Ectodermal cell (in vitro differentiated cells): ENCODE data around the gene TMEM178B.
"Not testable (repeated sequence)": the region's sequence is repeated elsewhere in the genome, so short reads cannot be mapped to it uniquely, and the experiment has no call there.

Experiments used
- H3K27ac ChIP-seq: 2 replicates; pipeline ENCODE4 v1.7.0; 2013; ENCODE audit warnings: mild to moderate bottlenecking, low read depth, low read length; ENCODE audit not compliant: insufficient read depth, poor library complexity, severe bottlenecking
- H3K27me3 ChIP-seq: 2 replicates; pipeline ENCODE4 v1.7.0; 2013; ENCODE audit warnings: mild to moderate bottlenecking, low read length; ENCODE audit not compliant: insufficient read depth, control insufficient read depth, poor library complexity, severe bottlenecking
- H3K36me3 ChIP-seq: one replicate; pipeline ENCODE4 v1.7.0; 2013; ENCODE audit warnings: low read length; ENCODE audit not compliant: control insufficient read depth, insufficient read depth
- H3K4me1 ChIP-seq: one replicate; pipeline ENCODE4 v1.7.0; 2013; ENCODE audit warnings: low read length; ENCODE audit not compliant: control insufficient read depth, insufficient read depth
- H3K4me3 ChIP-seq: 2 replicates; pipeline ENCODE4 v1.7.0; 2013; ENCODE audit warnings: low read depth, low read length, control low read depth; ENCODE audit not compliant: insufficient read depth
- H3K9me3 ChIP-seq: 2 replicates; pipeline ENCODE4 v1.7.0; 2013; ENCODE audit warnings: mild to moderate bottlenecking, low read length, moderate library complexity; ENCODE audit not compliant: control insufficient read depth
- WGBS, 2 experiments: methylation state at CpG; one replicate each; pipeline ENCODE4 v1.1.7; 2013; ENCODE audit warnings: missing lambda C conversion rate in 2 of 2; 5-methylcytosine and 5-hydroxymethylcytosine counted together

TMEM178B gene

DNA sequence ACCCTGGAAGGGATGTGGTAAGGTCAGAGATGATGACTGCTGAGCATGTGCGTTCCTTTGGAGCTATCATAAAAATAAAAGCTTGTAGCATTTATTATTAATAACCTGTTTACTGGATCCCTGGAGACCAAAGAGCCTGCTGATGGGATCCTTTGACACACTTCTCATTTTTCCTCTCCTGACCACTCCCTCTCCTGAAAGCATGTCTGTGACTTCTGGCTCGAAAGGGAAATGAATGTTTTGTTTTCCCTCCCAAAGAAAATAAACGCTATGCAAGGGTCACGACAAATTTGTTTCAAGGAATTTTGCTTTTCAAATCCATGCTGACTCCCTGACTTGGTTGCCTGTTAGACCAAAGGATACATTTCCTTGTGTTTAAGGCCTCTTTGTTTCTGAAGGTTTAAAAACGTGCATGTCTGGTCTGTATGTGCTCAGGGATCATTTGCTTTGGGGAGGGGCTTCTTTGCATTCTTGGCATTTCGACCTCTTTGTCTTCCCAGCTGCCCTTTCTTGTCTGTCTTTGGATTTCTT, 292.3 kb downstream of the TMEM178B start:
- no peaks in the 10 kb centered on the region for H3K36me3 ChIP-seq
- WGBS, 2 experiments: 11 to 35% methylated on average over 5 to 6 of the region's 6 CpGs
- H3K27ac ChIP-seq: peak overlapping the region; percentile 97
- no peaks in the 10 kb centered on the region for H3K9me3 ChIP-seq
- peaks cover 53% of the 10 kb centered on the region for H3K4me1 ChIP-seq
- no peaks in the 10 kb centered on the region for H3K27me3 ChIP-seq
- no peak overlapping the region for H3K4me3 ChIP-seq

DNA sequence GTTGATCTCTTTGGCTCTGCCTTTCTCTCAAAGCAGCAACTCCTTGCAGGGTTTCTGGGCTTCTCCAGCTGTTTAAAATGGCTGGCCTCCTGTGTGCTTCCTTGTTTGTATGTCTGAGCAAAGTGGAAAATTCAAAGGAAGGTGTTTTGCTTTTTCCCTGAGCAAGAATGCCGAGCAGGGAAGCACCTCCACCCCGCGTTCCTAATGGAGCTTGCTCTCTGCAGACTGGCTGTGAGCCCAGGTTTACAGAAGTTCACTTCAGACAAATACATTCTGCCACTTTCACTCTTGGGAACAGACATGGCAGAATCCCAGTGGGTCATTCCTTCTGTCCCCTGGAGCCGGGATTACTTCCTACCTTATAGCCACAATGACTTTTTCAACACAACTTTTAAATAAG, 295.6 kb downstream of the TMEM178B start:
- Histone ChIP-seq H3K4me1 (peaks cover 41% of the 10 kb centered on the region), H3K36me3 (no peaks in the 10 kb centered on the region), H3K4me3 (no peak overlapping the region), H3K27ac (no peak overlapping the region), H3K9me3 (no peaks in the 10 kb centered on the region), H3K27me3 (no peaks in the 10 kb centered on the region)
- 78 to 79% methylated on average over 3 to 4 of the region's 4 CpGs for WGBS, 2 experiments

DNA sequence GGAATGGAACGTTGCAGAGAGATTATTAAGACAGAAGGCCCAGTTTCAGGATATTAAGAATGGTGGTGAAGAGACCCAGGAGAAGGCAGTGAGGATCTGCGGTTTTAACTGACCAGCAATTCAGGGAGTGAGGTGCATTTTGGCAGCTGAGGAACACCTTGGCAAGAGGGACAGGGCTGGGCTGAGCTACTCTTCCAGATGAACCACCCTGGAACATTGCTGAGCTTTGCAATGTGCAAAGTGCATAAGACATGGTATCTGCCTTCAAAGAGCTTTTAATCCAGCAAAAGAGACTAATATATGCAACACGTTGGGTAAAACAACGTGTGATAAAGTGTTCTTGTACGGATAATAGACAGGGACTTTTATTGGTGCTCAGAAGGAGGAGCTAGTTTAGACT, 296.3 kb downstream of the TMEM178B start:
- 94 to 95% methylated on average over 5 of the region's 5 CpGs for WGBS, 2 experiments

DNA sequence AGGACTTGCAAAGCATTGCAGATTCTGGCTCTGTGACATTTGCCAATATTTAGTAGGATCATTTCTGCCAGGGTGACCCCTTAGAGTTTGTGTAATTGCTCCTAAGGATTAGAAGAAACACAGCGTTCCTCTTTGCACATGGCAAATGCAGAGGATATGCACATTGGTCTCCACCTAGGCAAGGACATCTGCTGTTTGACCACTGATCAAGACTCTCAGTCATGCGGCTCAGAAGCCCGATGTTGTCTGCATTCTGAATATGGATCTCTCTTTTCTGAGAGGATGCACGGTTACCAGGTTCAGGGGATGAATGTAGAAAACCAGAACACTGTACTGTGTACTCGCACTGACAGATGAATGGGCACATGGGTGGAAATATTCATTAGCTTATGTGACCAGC, 296.8 kb downstream of the TMEM178B start:
- no peaks in the 10 kb centered on the region for H3K36me3 ChIP-seq
- H3K4me1 ChIP-seq: peaks cover 38% of the 10 kb centered on the region
- H3K27ac ChIP-seq: no peak overlapping the region
- no peak overlapping the region for H3K4me3 ChIP-seq
- H3K9me3 ChIP-seq: no peaks in the 10 kb centered on the region
- 95% methylated on average over 5 of the region's 5 CpGs for WGBS, 2 experiments
- H3K27me3 ChIP-seq: no peaks in the 10 kb centered on the region

More for the DNA sequence above, 296.3 kb downstream of the TMEM178B start:
- no peak overlapping the region for H3K27ac ChIP-seq
- no peaks in the 10 kb centered on the region for H3K27me3 ChIP-seq
- H3K36me3 ChIP-seq: no peaks in the 10 kb centered on the region
- no peak overlapping the region for H3K4me3 ChIP-seq
- no peaks in the 10 kb centered on the region for H3K9me3 ChIP-seq
- H3K4me1 ChIP-seq: peaks cover 41% of the 10 kb centered on the region

DNA sequence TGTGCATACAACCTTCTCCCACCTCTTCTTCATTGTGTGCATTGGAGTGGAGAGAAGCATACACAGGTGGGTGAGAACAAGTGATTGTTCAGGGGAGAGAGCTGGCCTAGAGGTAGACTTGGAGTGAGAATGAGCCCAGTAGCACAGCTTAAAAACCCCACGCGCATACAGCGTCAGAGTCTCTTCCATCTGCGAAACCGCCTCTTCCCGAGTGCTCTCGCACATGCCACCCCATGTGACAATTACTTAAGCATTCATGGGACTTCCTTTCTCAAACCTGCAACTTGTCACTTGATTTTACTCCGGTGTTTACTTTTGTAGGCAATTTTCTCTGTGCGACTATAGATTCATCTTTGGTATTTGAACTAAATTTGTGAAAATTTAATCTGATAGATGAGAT, 300.6 kb downstream of the TMEM178B start:
- no peaks in the 10 kb centered on the region for H3K36me3 ChIP-seq
- H3K27me3 ChIP-seq: no peaks in the 10 kb centered on the region
- H3K4me3 ChIP-seq: no peak overlapping the region
- H3K4me1 ChIP-seq: peaks cover 3% of the 10 kb centered on the region
- 96 to 97% methylated on average over 9 of the region's 9 CpGs for WGBS, 2 experiments
- no peaks in the 10 kb centered on the region for H3K9me3 ChIP-seq
- no peak overlapping the region for H3K27ac ChIP-seq

DNA sequence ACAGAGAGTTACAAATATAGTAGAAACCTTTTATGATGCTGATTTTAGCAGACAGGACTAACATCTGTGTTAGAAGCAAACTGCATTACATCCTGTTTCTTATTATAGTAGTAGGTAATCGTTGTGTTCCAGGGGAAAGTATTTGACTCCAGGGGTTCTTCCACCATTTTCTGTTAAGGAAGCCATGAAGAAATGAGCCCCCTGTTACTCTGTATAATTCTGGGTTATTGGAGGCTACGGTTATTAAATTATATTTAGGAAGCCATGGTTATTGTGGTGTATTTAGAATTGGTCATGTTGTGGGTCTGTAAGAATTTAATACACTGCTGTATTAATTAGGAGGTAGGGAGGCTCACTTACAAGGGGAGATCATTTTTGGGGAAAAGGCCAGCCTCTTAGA, 301.6 kb downstream of the TMEM178B start:
- H3K4me3 ChIP-seq: no peak overlapping the region
- H3K36me3 ChIP-seq: no peaks in the 10 kb centered on the region
- 89 to 98% methylated on average over 2 of the region's 2 CpGs for WGBS, 2 experiments
- H3K27me3 ChIP-seq: no peaks in the 10 kb centered on the region
- no peak overlapping the region for H3K27ac ChIP-seq
- no peaks in the 10 kb centered on the region for H3K9me3 ChIP-seq
- H3K4me1 ChIP-seq: no peaks in the 10 kb centered on the region

DNA sequence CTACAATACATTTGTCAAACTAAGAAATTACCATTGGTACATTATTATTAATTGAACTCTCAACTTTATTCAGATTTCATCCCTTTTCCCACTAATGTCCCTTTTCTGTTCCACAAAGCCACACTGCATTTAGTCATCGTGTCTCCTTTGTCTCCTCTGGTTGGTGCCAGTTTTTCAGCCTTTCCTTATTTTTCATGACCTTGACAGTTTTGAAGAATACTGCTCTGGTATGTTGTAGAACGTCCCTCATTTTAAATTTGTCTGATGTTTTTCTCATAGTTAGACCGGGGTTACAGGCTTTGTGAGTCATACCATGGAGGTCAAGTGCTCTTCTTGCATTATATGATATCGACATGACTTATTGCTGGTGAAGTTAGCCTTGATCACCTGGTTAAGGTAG, 304.0 kb downstream of the TMEM178B start:
- 95 to 99% methylated on average over 4 of the region's 4 CpGs for WGBS, 2 experiments
- no peak overlapping the region for H3K27ac ChIP-seq
- no peak overlapping the region for H3K4me3 ChIP-seq
- no peaks in the 10 kb centered on the region for H3K9me3 ChIP-seq
- H3K36me3 ChIP-seq: no peaks in the 10 kb centered on the region
- H3K4me1 ChIP-seq: no peaks in the 10 kb centered on the region
- H3K27me3 ChIP-seq: no peaks in the 10 kb centered on the region

DNA sequence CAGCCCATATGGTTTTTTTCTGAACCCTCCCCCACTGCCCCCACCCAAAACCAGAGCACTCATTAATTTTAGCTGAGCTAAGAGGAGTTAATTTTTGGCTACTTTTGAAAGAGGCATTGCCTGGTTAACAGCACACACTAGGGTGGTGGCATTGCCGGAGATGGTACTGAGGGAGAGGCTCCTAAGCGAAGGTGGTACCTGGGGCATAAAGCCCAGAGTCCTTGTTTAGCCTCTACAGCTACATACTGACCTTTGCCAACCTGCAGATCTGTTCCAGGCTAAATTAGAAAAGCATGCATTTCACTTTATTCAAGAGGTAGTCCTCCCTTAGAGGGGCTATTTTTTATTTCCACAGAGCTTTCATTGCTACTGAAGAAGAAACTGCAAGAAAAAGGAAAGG, 304.5 kb downstream of the TMEM178B start:
- no peaks in the 10 kb centered on the region for H3K9me3 ChIP-seq
- H3K4me1 ChIP-seq: no peaks in the 10 kb centered on the region
- H3K27ac ChIP-seq: no peak overlapping the region
- H3K4me3 ChIP-seq: no peak overlapping the region
- no peaks in the 10 kb centered on the region for H3K27me3 ChIP-seq
- 98% methylated on average over 2 of the region's 2 CpGs for WGBS, 2 experiments
- H3K36me3 ChIP-seq: no peaks in the 10 kb centered on the region

DNA sequence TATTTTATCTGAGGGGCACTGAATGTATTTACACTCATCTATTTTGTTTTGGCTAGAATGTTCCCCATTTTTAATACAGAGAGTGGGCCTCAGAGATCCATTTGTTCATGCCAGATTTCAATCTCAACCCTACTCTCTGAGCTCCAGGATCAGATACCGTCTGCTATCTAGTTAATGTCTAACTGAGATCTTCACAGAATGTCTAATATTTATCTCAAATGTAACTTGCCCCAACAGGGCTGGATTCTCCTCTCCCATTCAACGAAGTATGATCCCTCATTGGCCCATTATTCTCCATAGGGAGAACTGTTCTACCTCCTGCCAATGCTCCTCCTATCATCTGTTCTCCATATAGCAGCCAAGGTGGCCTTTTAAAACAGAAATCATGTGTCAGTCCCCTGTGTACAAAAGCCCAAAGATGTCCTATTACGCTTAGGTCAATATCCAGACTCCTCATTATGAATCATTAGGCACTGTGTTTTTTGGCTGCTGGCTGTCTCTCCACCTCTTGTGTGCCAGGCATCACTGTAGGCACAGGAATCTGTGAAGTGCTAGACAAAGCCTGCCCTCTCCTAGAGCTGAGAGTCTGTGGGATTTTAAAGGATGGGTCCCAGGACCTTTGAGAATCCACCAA, 308.0 kb downstream of the TMEM178B start:
- H3K27me3 ChIP-seq: no peaks in the 10 kb centered on the region
- no peaks in the 10 kb centered on the region for H3K36me3 ChIP-seq
- H3K4me1 ChIP-seq: peaks cover 3% of the 10 kb centered on the region
- no peaks in the 10 kb centered on the region for H3K9me3 ChIP-seq
- 88 to 96% methylated on average over 3 of the region's 3 CpGs for WGBS, 2 experiments
- H3K27ac ChIP-seq: no peak overlapping the region
- H3K4me3 ChIP-seq: no peak overlapping the region

DNA sequence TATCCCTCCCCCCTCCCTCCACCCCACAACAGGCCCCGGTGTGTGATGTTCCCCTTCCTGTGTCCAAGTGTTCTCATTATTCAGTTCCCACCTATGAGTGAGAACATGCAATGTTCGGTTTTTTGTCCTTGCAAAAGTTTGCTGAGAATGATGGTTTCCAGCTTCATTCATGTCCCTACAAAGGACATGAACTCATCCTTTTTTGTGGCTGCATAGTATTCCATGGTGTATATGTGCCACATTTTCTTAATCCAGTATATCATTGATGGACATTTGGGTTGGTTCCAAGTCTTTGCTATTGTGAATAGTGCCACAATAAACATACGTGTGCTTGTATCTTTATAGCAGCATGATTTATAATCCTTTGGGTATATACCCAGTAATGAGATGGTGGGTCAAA, 309.5 kb downstream of the TMEM178B start:
- H3K4me1 ChIP-seq, H3K9me3 ChIP-seq, H3K4me3 ChIP-seq, H3K36me3 ChIP-seq, H3K27ac ChIP-seq, H3K27me3 ChIP-seq: not testable (repeated sequence)
- WGBS, 2 experiments: 91 to 100% methylated on average over 2 to 3 of the region's 3 CpGs

DNA sequence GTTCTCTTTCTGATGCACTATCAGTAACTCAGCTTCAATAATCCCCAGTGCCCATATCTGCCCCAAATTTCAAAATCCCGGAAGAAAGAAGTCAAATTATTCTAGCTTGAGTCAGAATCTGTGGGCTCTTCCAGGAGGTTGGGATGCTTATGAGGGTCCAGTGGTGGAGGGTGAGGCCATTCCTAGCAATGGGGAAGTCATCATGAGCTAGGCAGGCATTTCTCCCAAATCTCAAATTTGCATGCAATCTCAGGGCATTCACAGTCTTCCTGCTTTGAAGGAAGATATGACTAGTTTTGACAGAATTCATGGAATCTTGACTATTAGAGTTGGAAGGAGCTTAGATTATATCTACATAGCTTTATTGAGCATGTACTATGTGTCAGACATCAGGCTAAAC, 313.0 kb downstream of the TMEM178B start:
- no peaks in the 10 kb centered on the region for H3K9me3 ChIP-seq
- H3K4me3 ChIP-seq: no peak overlapping the region
- H3K27me3 ChIP-seq: no peaks in the 10 kb centered on the region
- 89 to 94% methylated on average over 1 of the region's 1 CpG for WGBS, 2 experiments
- no peak overlapping the region for H3K27ac ChIP-seq
- no peaks in the 10 kb centered on the region for H3K36me3 ChIP-seq
- peaks cover 3% of the 10 kb centered on the region for H3K4me1 ChIP-seq
